HPDE6-E6E7 (cell line): Measurements from ENCODE around the gene ZNF141.
"Not testable (repeated sequence)": the region's sequence is repeated elsewhere in the genome, so short reads cannot be mapped to it uniquely, and the experiment has no call there.

Source experiments
- DNase-seq: peaks from one replicate; pipeline ENCODE4 v3.0.0; 2011; ENCODE audit warnings: missing footprints; ENCODE audit errors: extremely low spot score

The ZNF141 gene

DNA sequence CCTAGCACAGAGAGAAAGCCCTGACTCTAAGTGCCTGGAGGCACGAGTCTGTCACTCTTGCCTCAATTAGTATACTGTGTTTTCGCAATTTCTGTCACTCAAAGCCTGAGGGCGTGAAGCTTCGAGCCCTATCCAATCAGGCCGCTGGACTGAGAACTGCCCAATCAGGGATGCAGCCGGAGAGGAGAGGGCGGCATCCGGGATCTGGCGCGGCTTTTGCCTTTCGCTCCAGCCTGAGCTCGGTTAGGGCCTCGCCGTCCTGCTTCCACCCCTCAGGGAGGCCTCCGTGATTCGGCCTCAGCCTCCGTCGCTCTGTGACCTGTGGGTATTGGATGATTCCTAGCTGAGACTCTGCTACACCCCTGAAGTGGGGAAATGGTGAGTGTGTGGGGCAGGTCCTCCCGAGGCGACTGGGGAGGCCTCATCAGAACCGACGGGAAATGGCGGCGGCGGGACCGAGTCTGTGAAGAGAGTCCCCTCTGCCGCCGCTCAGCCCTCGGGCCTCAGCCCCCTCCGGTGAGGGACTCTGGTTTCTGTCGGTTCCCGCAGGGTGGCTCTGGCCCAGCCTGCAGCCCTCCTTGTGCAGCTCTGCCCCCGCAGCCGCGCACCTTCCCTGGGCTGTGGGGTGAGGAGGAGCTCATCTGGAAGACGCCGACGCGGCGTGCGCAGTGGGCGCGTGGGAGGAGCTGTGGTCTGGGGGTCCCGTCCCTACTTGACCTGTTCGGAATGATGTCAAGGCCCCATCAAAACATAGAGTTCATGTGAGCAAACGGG lies 48.5 kb downstream of the ZNF141 start:
- no peak for DNase-seq

DNA sequence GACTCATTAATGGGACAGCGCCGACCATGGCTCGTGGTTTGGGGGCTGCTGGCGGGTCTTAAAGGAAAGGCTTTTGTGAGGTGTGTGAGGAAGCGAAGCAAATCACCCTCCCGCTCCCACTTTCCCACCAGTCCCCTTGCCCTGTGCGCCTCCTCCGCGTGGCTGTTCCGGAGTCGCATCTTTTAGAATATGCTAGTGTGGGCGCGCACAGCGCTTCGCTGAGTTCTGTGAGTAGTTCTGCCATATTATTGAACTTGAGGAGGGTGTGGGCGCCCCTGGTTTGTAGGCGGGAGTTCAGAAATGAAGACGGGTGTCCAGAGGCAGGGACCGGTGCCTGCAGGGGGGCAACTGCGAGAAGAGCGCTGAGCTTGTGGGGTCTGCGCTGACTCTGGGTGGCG lies 49.1 kb downstream of the ZNF141 start:
- DNase-seq, result no peak

DNA sequence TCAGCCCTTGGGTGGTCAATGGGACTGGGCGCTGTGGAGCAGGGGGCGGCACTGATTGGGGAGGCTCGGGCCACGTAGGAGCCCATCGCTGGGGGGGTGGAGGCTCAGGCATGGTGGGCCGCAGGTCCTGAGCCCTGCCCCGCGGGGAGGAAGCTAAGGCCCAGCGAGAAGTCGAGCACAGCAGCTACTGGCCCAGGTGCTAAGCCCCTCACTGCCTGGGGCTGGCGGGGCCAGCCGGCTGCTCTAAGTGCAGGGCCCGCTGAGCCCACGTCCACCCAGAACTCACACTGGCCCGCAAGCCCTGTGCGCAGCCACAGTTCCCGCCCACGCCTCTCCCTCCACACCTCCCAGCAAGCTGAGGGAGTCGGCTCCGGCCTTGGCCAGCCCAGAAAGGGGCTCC lies 66.4 kb downstream of the ZNF141 start:
- DNase-seq, result no peak

DNA sequence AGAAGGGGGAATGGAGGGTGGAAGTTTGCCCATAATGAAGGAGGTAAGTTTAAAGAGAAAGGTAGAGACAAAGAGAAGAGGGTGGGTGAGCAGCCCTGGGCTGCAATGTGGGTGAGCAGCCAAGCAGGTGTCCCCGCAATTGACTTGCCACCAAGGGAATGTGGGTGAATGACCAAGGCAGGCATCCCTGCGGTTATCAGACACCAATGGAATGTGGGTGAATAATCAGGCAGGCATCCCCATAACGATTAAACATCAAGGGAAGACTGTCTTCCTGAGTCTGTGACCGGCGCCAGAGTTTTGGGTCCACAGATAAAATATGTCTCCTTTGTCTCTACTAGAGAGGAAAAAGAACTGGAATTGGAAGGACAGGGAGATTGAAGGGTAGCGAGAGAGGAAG lies 70.7 kb downstream of the ZNF141 start:
- DNase-seq, result not testable (repeated sequence)

DNA sequence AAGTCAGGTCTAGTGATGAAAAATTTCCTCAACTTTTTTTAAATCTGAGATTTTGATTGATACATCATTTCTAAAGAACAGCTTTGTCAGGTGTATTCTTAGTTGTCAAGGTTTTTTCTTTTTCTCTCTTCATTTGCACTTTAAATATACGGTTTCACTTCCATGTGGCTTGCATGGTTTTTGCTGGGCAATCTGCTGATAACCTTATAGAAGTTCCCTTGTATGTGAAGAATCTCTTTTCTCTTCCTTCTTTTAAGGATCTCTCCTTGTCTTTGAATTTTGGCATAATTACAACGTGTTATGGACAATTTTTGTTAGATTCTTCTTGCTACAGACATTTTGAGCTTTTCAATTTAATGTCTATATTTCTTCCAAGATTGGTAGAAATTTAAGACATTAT lies 85.0 kb downstream of the ZNF141 start:
- DNase-seq, result no peak
